ENCODE measurements around the gene CACTIN. TPM values are rescaled to one million over a fixed set of nuclear protein-coding genes. Genes with fewer than 3 reads are reported as not detected.

CACTIN gene
- total RNA-seq, 6 donors from 2014 or later, result 21.5 to 97.4 (median 25.5) TPM

DNA sequence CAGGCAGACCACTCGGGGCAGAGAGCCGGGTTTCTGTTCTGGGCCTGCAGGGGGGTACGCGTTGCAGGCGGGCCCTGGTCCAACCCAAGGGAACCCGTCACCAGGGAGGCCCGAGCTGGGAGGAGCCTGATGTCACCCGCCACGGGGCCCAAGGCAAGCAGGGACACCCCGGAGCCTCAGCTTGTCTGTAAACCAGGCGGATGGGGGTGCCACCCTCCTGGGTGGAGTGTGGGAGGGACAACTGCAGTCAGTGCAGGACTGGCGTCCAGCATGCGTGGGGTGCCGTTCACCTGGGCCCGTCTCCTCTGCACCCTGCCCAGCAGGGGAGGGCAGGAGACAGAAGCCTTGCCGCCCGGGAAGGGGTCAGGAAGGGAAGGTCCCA, 7.0 kb downstream of the CACTIN start:
- Histone ChIP-seq H3K4me1 (peaks cover 9 to 22% (median 17%) of the 10 kb centered on the region in 4 donors), H3K27me3 (no peaks in the 10 kb centered on the region), H3K9me3 (no peaks in the 10 kb centered on the region), H3K36me3 (peaks cover 6 to 69% (median 49%) of the 10 kb centered on the region in 4 donors), H3K27ac (no peak overlapping the region), H3K4me3 (no peak overlapping the region)
- TF ChIP-seq POLR2A (IDR thresholded peaks at IDR 0.05), result no peak
- TF ChIP-seq EP300 (IDR thresholded peaks at IDR 0.05), result no peak
- no peak for TF ChIP-seq POLR2AphosphoS5 (IDR thresholded peaks at IDR 0.05)
- TF ChIP-seq, protein P1, sequence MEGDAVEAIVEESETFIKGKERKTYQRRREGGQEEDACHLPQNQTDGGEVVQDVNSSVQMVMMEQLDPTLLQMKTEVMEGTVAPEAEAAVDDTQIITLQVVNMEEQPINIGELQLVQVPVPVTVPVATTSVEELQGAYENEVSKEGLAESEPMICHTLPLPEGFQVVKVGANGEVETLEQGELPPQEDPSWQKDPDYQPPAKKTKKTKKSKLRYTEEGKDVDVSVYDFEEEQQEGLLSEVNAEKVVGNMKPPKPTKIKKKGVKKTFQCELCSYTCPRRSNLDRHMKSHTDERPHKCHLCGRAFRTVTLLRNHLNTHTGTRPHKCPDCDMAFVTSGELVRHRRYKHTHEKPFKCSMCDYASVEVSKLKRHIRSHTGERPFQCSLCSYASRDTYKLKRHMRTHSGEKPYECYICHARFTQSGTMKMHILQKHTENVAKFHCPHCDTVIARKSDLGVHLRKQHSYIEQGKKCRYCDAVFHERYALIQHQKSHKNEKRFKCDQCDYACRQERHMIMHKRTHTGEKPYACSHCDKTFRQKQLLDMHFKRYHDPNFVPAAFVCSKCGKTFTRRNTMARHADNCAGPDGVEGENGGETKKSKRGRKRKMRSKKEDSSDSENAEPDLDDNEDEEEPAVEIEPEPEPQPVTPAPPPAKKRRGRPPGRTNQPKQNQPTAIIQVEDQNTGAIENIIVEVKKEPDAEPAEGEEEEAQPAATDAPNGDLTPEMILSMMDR (IDR thresholded peaks at IDR 0.05), result no peak
- ATAC-seq (ENCODE audit: low FRiP score in 2 of 2) (no peak), DNase-seq (peak in 1 of 2 donors; percentile 65)
- WGBS, 2 donors, result 85 to 90% methylated on average over 17 of the region's 17 CpGs

DNA sequence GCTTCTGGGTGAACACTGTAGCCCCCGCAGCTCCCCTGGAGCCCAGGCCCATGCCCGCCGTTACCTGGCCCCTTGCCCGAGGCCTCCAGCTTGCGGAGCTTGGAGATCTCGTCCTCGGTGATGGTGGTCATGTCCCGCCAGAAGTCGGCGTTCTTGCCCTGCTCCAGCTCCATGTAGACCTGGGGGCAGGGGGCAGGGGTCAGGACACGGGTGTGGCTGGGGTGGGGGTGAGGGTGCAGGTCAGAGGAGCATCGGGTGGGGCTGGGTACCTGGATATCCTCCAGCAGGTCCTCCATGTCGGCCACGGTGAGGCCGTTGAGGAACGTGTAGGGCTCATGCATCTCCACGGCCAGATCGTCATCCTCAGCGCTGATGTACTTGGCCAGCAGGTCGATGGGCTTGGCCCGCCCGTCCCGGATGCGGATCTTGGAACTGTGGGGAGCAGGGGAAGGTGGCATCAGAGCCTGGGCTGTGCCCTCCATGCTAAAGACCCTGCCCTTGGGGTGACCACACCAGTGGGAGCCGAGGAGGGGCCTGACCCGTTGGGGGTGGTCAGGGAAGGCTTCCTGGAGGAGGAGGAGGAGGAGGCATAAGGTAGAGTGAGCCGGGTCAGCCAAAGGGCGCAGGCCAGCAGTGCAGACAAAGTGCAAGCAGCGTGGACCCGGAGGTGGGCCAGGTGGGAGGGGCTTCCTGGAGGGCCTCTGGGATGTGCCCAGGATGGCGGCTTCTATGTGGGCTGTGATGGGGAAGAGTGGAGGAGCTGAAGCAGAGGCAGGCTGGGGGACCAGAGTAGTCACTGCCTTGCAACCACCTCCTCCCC, 7.6 kb downstream of the CACTIN start:
- H3K36me3 ChIP-seq, result peaks cover 6 to 69% (median 49%) of the 10 kb centered on the region in 4 donors
- 82 to 90% methylated on average over 19 to 23 of the region's 31 CpGs for WGBS, 2 donors

DNA sequence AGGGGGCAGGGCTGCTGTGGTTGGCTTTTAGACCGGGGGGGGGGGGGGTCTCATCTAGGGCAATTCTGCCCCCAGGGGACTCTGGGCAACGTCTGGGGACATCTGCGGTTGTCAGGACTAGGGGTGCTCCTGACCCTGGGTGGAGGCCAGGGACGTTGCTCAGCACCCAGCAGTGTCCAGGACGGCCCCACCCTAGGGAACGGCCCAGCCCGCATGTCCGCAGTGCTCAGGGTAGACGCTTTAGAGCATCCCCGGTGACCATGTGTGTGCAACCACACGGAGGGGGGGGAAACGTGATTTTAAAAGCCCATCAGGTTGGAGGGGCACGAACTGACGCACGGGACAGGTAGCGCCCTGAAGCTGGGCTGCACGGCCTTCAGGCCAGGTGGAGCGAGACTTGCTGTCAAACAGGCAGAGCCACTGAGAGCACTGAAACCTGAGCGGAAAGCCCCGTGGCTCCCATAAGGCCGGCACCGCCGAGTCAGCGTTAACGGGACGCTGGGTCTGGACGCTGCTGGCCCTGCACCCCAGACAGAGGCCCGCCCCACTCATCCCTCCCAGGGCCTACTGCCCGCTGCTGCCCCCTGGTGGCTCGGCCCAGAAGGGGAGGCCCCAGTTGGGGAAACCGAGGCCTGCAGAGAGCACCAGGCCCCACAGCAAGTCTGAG, 8.3 kb downstream of the CACTIN start:
- ATAC-seq (ENCODE audit: low FRiP score in 2 of 2) (peak; percentile 73 to 91), DNase-seq (peak; percentile 50 to 93)
- peaks cover 7 to 25% (median 14%) of the 10 kb centered on the region in 4 donors for H3K4me1 ChIP-seq
- 52 to 63% methylated on average over 5 to 14 of the region's 31 CpGs for WGBS, 2 donors
- no peak for TF ChIP-seq EP300 (IDR thresholded peaks at IDR 0.05)
- no peak for TF ChIP-seq POLR2A (IDR thresholded peaks at IDR 0.05)
- TF ChIP-seq, protein P1 (IDR thresholded peaks at IDR 0.05), result peak; percentile 85 to 96 (median 92)
- no peak for TF ChIP-seq POLR2AphosphoS5 (IDR thresholded peaks at IDR 0.05)
- H3K27me3 ChIP-seq, result no peaks in the 10 kb centered on the region
- H3K27ac ChIP-seq, result peak overlapping the region; percentile 11 to 72 (median 24)
- H3K36me3 ChIP-seq, result peaks cover 6 to 71% (median 49%) of the 10 kb centered on the region in 4 donors
- peak overlapping the region in 3 of 4 donors; percentile 11 to 20 (median 13) for H3K4me3 ChIP-seq
- no peaks in the 10 kb centered on the region for H3K9me3 ChIP-seq

More for the DNA sequence above, 7.6 kb downstream of the CACTIN start:
- H3K4me1 ChIP-seq, result peaks cover 7 to 19% (median 12%) of the 10 kb centered on the region in 4 donors
- H3K27me3 ChIP-seq, result no peaks in the 10 kb centered on the region
- no peak overlapping the region for H3K4me3 ChIP-seq
- DNase-seq (no peak), ATAC-seq (ENCODE audit: low FRiP score in 2 of 2) (no peak)
- TF ChIP-seq, protein P1 (IDR thresholded peaks at IDR 0.05), result peak in 1 of 6 experiments; percentile 16
- no peak for TF ChIP-seq EP300 (IDR thresholded peaks at IDR 0.05)
- no peak for TF ChIP-seq POLR2AphosphoS5 (IDR thresholded peaks at IDR 0.05)
- TF ChIP-seq POLR2A (IDR thresholded peaks at IDR 0.05), result no peak
- no peak overlapping the region for H3K27ac ChIP-seq
- no peaks in the 10 kb centered on the region for H3K9me3 ChIP-seq

DNA sequence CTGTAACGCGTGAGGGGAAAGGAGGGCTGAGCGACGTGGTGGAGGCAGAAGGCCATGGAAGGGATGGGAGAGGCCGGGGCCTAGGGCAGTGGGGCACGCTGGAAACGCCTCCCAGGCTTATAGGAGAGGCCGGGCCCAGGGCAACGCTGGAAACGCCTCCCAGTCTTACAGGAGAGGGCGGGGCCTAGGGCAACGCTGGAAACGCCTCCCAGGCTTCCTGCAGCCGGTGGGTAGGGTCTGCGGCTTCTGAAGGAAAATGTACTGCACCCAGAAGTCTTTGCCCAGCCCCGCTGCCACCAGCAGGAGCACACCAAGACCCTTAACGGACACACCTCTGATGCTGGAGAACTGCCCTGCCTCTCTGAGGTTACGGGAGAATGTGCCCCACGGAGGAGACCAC, 9.1 kb downstream of the CACTIN start:
- Histone ChIP-seq H3K4me3 (peak overlapping the region in 3 of 4 donors; percentile 11 to 20 (median 13)), H3K36me3 (peaks cover 5 to 71% (median 52%) of the 10 kb centered on the region in 4 donors), H3K9me3 (no peaks in the 10 kb centered on the region), H3K27me3 (no peaks in the 10 kb centered on the region), H3K27ac (peak overlapping the region; percentile 11 to 72 (median 46)), H3K4me1 (peaks cover 7 to 31% (median 14%) of the 10 kb centered on the region in 4 donors)
- DNase-seq (no peak), ATAC-seq (ENCODE audit: low FRiP score in 2 of 2) (no peak)
- TF ChIP-seq EP300 (IDR thresholded peaks at IDR 0.05) (no peak), POLR2AphosphoS5 (IDR thresholded peaks at IDR 0.05) (no peak)
- 38 to 76% methylated on average over 15 to 19 of the region's 19 CpGs for WGBS, 2 donors

DNA sequence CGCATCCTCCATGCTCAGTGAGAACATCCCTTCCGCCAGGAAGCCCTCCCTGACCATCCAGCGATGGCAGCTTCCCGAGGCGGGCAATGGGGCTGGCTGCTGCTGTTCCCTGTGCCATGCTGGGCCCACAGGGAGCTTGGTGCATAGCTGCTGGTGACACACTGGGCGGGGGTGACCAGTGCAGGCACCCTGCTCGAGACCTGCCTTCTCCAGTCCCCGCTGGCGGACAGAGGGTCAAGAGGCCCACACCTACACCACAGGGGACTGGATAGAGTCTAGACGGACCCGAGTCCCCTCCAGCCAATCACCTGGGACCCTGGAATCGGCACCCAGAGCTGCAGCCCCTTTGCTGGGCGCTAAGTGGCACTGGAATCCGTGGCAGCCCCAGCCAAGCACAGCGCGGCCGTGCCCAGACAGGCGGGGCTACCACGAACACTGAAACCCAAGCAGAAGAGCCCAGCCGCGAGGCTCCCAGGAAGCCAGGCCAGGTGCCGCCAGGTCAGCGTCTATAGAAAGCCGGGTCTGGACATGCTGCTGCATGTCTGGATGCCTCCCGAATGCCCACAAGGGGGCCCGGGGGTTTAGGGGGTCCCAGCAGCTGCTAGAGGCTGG, 11.0 kb downstream of the CACTIN start:
- H3K4me1 ChIP-seq, result peaks cover 7 to 31% (median 14%) of the 10 kb centered on the region in 4 donors
- TF ChIP-seq POLR2AphosphoS5 (IDR thresholded peaks at IDR 0.05) (no peak), EP300 (IDR thresholded peaks at IDR 0.05) (no peak), POLR2A (IDR thresholded peaks at IDR 0.05) (no peak)
- TF ChIP-seq, protein P1 (IDR thresholded peaks at IDR 0.05), result no peak
- no peak overlapping the region for H3K4me3 ChIP-seq
- ATAC-seq (ENCODE audit: low FRiP score in 2 of 2), result no peak
- H3K36me3 ChIP-seq, result peaks cover 6 to 71% (median 54%) of the 10 kb centered on the region in 4 donors
- no peaks in the 10 kb centered on the region for H3K9me3 ChIP-seq
- WGBS, 2 donors, result 89 to 98% methylated on average over 17 to 22 of the region's 26 CpGs
- H3K27me3 ChIP-seq, result no peaks in the 10 kb centered on the region
- DNase-seq, result no peak
- no peak overlapping the region for H3K27ac ChIP-seq
